ENCODE data around the gene NEUROG1.

Gene NEUROG1

GRCh38 chr5:135511761-135512575 lies 23.8 kb downstream of the NEUROG1 start:
- H3K4me3 ChIP-seq (ENCODE audit: control insufficient read depth, low read depth, low read length) = no peak overlapping the region
- no peak for TF ChIP-seq CTCF (conservative IDR thresholded peaks at IDR 0.05; ENCODE audit: control insufficient read depth, insufficient read depth, low read depth, low read length)
- no peak for DNase-seq (ENCODE audit: low read depth)

- no peak for DNase-seq (ENCODE audit: low read depth)
- no peak overlapping the region for H3K4me3 ChIP-seq (ENCODE audit: control insufficient read depth, low read depth, low read length)
- TF ChIP-seq CTCF (conservative IDR thresholded peaks at IDR 0.05; ENCODE audit: control insufficient read depth, insufficient read depth, low read depth, low read length) = no peak
Observed at GRCh38 chr5:135509995-135510394, 25.8 kb downstream of the NEUROG1 start.

- no peak for TF ChIP-seq CTCF (conservative IDR thresholded peaks at IDR 0.05; ENCODE audit: control insufficient read depth, insufficient read depth, low read depth, low read length)
- DNase-seq (ENCODE audit: low read depth) = no peak
- H3K4me3 ChIP-seq (ENCODE audit: control insufficient read depth, low read depth, low read length) = no peak overlapping the region
Observed at GRCh38 chr5:135508496-135509005, 27.2 kb downstream of the NEUROG1 start.

- no peak for DNase-seq (ENCODE audit: low read depth)
- no peak for TF ChIP-seq CTCF (conservative IDR thresholded peaks at IDR 0.05; ENCODE audit: control insufficient read depth, insufficient read depth, low read depth, low read length)
Observed at GRCh38 chr5:135505973-135506372, 29.8 kb downstream of the NEUROG1 start.

GRCh38 chr5:135504376-135504775 lies 31.4 kb downstream of the NEUROG1 start:
- TF ChIP-seq CTCF (conservative IDR thresholded peaks at IDR 0.05; ENCODE audit: control insufficient read depth, insufficient read depth, low read depth, low read length) = no peak
- H3K4me3 ChIP-seq (ENCODE audit: control insufficient read depth, low read depth, low read length) = no peak overlapping the region
- DNase-seq (ENCODE audit: low read depth) = no peak

More at GRCh38 chr5:135505973-135506372, 29.8 kb downstream of the NEUROG1 start:
- no peak overlapping the region for H3K4me3 ChIP-seq (ENCODE audit: control insufficient read depth, low read depth, low read length)

- no peak for TF ChIP-seq CTCF (conservative IDR thresholded peaks at IDR 0.05; ENCODE audit: control insufficient read depth, insufficient read depth, low read depth, low read length)
- no peak overlapping the region for H3K4me3 ChIP-seq (ENCODE audit: control insufficient read depth, low read depth, low read length)
- no peak for DNase-seq (ENCODE audit: low read depth)
Observed at GRCh38 chr5:135503871-135504270, 31.9 kb downstream of the NEUROG1 start.

Measured in fibroblast of mammary gland (primary cell).